Suppressor macrophage treated with lipopolysaccharide for 1 hour (primary cell): ENCODE data around the gene CCDC174.
"Not testable (repeated sequence)": the region's sequence is repeated elsewhere in the genome, so short reads cannot be mapped to it uniquely, and the experiment has no call there.

Experiments used
- DNase-seq, 3 donors: peaks; one replicate each; pipeline ENCODE4 v3.0.0-alpha.2; 2020 to 2022

The CCDC174 gene

GRCh38 chr3:14651440-14652251, at the start of gene CCDC174:
CCDC174 (plus strand) TSS chr3:14651762; CDS start chr3:14651837, 75 bp downstream.
- DNase-seq = peak; percentile 97 to 99 (median 99)

GRCh38 chr3:14602006-14602803, 49.4 kb upstream of the CCDC174 start:
- no peak for DNase-seq

GRCh38 chr3:14602804-14603644, 48.5 kb upstream of the CCDC174 start:
- DNase-seq = peak in 1 of 3 donors; percentile 42

- peak in 1 of 3 donors; percentile 9 for DNase-seq
These were observed 46.5 kb upstream of the CCDC174 start for GRCh38 chr3:14605067-14605466.

GRCh38 chr3:14605744-14606143, 45.8 kb upstream of the CCDC174 start:
- no peak for DNase-seq

GRCh38 chr3:14606669-14607339, 44.8 kb upstream of the CCDC174 start:
- no peak for DNase-seq

- no peak for DNase-seq
These were observed 43.3 kb upstream of the CCDC174 start for GRCh38 chr3:14608298-14608697.

GRCh38 chr3:14609058-14609457, 42.5 kb upstream of the CCDC174 start:
- not testable (repeated sequence) for DNase-seq

- DNase-seq = no peak
These were observed 42.1 kb upstream of the CCDC174 start for GRCh38 chr3:14609506-14609905.

- DNase-seq = no peak
These were observed 41.6 kb upstream of the CCDC174 start for GRCh38 chr3:14609941-14610340.

- no peak for DNase-seq
These were observed 37.4 kb upstream of the CCDC174 start for GRCh38 chr3:14614189-14614588.

GRCh38 chr3:14614862-14615261, 36.7 kb upstream of the CCDC174 start:
- DNase-seq = no peak

- no peak for DNase-seq
These were observed 34.7 kb upstream of the CCDC174 start for GRCh38 chr3:14616606-14617507.

GRCh38 chr3:14617508-14618023, 34.0 kb upstream of the CCDC174 start:
- no peak for DNase-seq

GRCh38 chr3:14619605-14620004, 32.0 kb upstream of the CCDC174 start:
- DNase-seq = no peak

GRCh38 chr3:14620512-14620911, 31.1 kb upstream of the CCDC174 start:
- DNase-seq = no peak

GRCh38 chr3:14621093-14621492, 30.5 kb upstream of the CCDC174 start:
- no peak for DNase-seq

- DNase-seq = no peak
These were observed 29.2 kb upstream of the CCDC174 start for GRCh38 chr3:14622368-14622767.

- no peak for DNase-seq
These were observed 28.0 kb upstream of the CCDC174 start for GRCh38 chr3:14623569-14624051.

- DNase-seq = no peak
These were observed 27.1 kb upstream of the CCDC174 start for GRCh38 chr3:14624498-14624897.

- no peak for DNase-seq
These were observed 26.1 kb upstream of the CCDC174 start for GRCh38 chr3:14625443-14625842.
